ENCODE results near the gene CDKN2C.
A peak's percentile ranks its signal among the peaks of the same experiment; 100 is the strongest.
"Not testable (repeated sequence)": the region's sequence is repeated elsewhere in the genome, so short reads cannot be mapped to it uniquely, and the experiment has no call there.

Gene CDKN2C

GRCh38 chr1:50935276-50935675 lies 34.8 kb upstream of the CDKN2C start:
- not testable (repeated sequence) for H3K4me3 ChIP-seq (ENCODE audit: low read depth in 1 of 2, low read length in 2 of 2); H3K9me3 ChIP-seq (ENCODE audit: control insufficient read depth in 1 of 2, low read length in 2 of 2); H3K27me3 ChIP-seq (ENCODE audit: control insufficient read depth in 1 of 2, insufficient read depth in 2 of 2, low read length in 2 of 2); H3K9ac ChIP-seq (ENCODE audit: low read depth in 1 of 2, low read length in 2 of 2); H3K36me3 ChIP-seq (ENCODE audit: control insufficient read depth in 1 of 2, insufficient read depth in 2 of 2, low read length in 2 of 2); H3K4me1 ChIP-seq (ENCODE audit: control insufficient read depth in 1 of 2, insufficient read depth in 2 of 2, low read length in 2 of 2); H3K27ac ChIP-seq (ENCODE audit: low read depth, low read length)

- no peak overlapping the region for H3K4me3 ChIP-seq (ENCODE audit: low read depth in 1 of 2, low read length in 2 of 2)
- H3K27ac ChIP-seq (ENCODE audit: low read depth, low read length): no peak overlapping the region
- no peak overlapping the region for H3K9ac ChIP-seq (ENCODE audit: low read depth in 1 of 2, low read length in 2 of 2)
- no peaks in the 10 kb centered on the region for H3K4me1 ChIP-seq (ENCODE audit: control insufficient read depth in 1 of 2, insufficient read depth in 2 of 2, low read length in 2 of 2)
- no peaks in the 10 kb centered on the region for H3K27me3 ChIP-seq (ENCODE audit: control insufficient read depth in 1 of 2, insufficient read depth in 2 of 2, low read length in 2 of 2)
- H3K9me3 ChIP-seq (ENCODE audit: control insufficient read depth in 1 of 2, low read length in 2 of 2): no peaks in the 10 kb centered on the region
- no peaks in the 10 kb centered on the region for H3K36me3 ChIP-seq (ENCODE audit: control insufficient read depth in 1 of 2, insufficient read depth in 2 of 2, low read length in 2 of 2)
Observed at GRCh38 chr1:50936321-50936720, 33.7 kb upstream of the CDKN2C start.

- Histone ChIP-seq H3K27ac (ENCODE audit: low read depth, low read length) (no peak overlapping the region), H3K27me3 (ENCODE audit: control insufficient read depth in 1 of 2, insufficient read depth in 2 of 2, low read length in 2 of 2) (no peaks in the 10 kb centered on the region), H3K4me3 (ENCODE audit: low read depth in 1 of 2, low read length in 2 of 2) (no peak overlapping the region), H3K36me3 (ENCODE audit: control insufficient read depth in 1 of 2, insufficient read depth in 2 of 2, low read length in 2 of 2) (no peaks in the 10 kb centered on the region), H3K9ac (ENCODE audit: low read depth in 1 of 2, low read length in 2 of 2) (no peak overlapping the region), H3K9me3 (ENCODE audit: control insufficient read depth in 1 of 2, low read length in 2 of 2) (no peaks in the 10 kb centered on the region), H3K4me1 (ENCODE audit: control insufficient read depth in 1 of 2, insufficient read depth in 2 of 2, low read length in 2 of 2) (peaks cover 9 to 14% of the 10 kb centered on the region in 2 donors)
Observed at GRCh38 chr1:50940291-50940690, 29.8 kb upstream of the CDKN2C start.

GRCh38 chr1:50942334-50942733 lies 27.7 kb upstream of the CDKN2C start:
- Histone ChIP-seq H3K36me3 (ENCODE audit: control insufficient read depth in 1 of 2, insufficient read depth in 2 of 2, low read length in 2 of 2) (no peaks in the 10 kb centered on the region), H3K27me3 (ENCODE audit: control insufficient read depth in 1 of 2, insufficient read depth in 2 of 2, low read length in 2 of 2) (no peaks in the 10 kb centered on the region), H3K4me3 (ENCODE audit: low read depth in 1 of 2, low read length in 2 of 2) (no peak overlapping the region), H3K9me3 (ENCODE audit: control insufficient read depth in 1 of 2, low read length in 2 of 2) (no peaks in the 10 kb centered on the region), H3K9ac (ENCODE audit: low read depth in 1 of 2, low read length in 2 of 2) (no peak overlapping the region), H3K27ac (ENCODE audit: low read depth, low read length) (no peak overlapping the region), H3K4me1 (ENCODE audit: control insufficient read depth in 1 of 2, insufficient read depth in 2 of 2, low read length in 2 of 2) (peaks cover 9 to 17% of the 10 kb centered on the region in 2 donors)

- no peaks in the 10 kb centered on the region for H3K9me3 ChIP-seq (ENCODE audit: control insufficient read depth in 1 of 2, low read length in 2 of 2)
- H3K27me3 ChIP-seq (ENCODE audit: control insufficient read depth in 1 of 2, insufficient read depth in 2 of 2, low read length in 2 of 2): no peaks in the 10 kb centered on the region
- H3K27ac ChIP-seq (ENCODE audit: low read depth, low read length): no peak overlapping the region
- H3K4me1 ChIP-seq (ENCODE audit: control insufficient read depth in 1 of 2, insufficient read depth in 2 of 2, low read length in 2 of 2): peaks cover 6 to 17% of the 10 kb centered on the region in 2 donors
- H3K36me3 ChIP-seq (ENCODE audit: control insufficient read depth in 1 of 2, insufficient read depth in 2 of 2, low read length in 2 of 2): no peaks in the 10 kb centered on the region
- no peak overlapping the region for H3K4me3 ChIP-seq (ENCODE audit: low read depth in 1 of 2, low read length in 2 of 2)
- H3K9ac ChIP-seq (ENCODE audit: low read depth in 1 of 2, low read length in 2 of 2): no peak overlapping the region
Observed at GRCh38 chr1:50949286-50949982, 20.6 kb upstream of the CDKN2C start.

- H3K9me3 ChIP-seq (ENCODE audit: control insufficient read depth in 1 of 2, low read length in 2 of 2): no peaks in the 10 kb centered on the region
- H3K27me3 ChIP-seq (ENCODE audit: control insufficient read depth in 1 of 2, insufficient read depth in 2 of 2, low read length in 2 of 2): no peaks in the 10 kb centered on the region
- H3K9ac ChIP-seq (ENCODE audit: low read depth in 1 of 2, low read length in 2 of 2): no peak overlapping the region
- no peaks in the 10 kb centered on the region for H3K36me3 ChIP-seq (ENCODE audit: control insufficient read depth in 1 of 2, insufficient read depth in 2 of 2, low read length in 2 of 2)
- H3K4me1 ChIP-seq (ENCODE audit: control insufficient read depth in 1 of 2, insufficient read depth in 2 of 2, low read length in 2 of 2): peaks cover 6 to 14% of the 10 kb centered on the region in 2 donors
- no peak overlapping the region for H3K4me3 ChIP-seq (ENCODE audit: low read depth in 1 of 2, low read length in 2 of 2)
- no peak overlapping the region for H3K27ac ChIP-seq (ENCODE audit: low read depth, low read length)
Observed at GRCh38 chr1:50950396-50950795, 19.6 kb upstream of the CDKN2C start.

GRCh38 chr1:50952566-50952965 lies 17.5 kb upstream of the CDKN2C start:
- H3K4me1 ChIP-seq (ENCODE audit: control insufficient read depth in 1 of 2, insufficient read depth in 2 of 2, low read length in 2 of 2): peaks cover 6 to 11% of the 10 kb centered on the region in 2 donors
- not testable (repeated sequence) for H3K27me3 ChIP-seq (ENCODE audit: control insufficient read depth in 1 of 2, insufficient read depth in 2 of 2, low read length in 2 of 2); H3K27ac ChIP-seq (ENCODE audit: low read depth, low read length); H3K9ac ChIP-seq (ENCODE audit: low read depth in 1 of 2, low read length in 2 of 2); H3K4me3 ChIP-seq (ENCODE audit: low read depth in 1 of 2, low read length in 2 of 2); H3K9me3 ChIP-seq (ENCODE audit: control insufficient read depth in 1 of 2, low read length in 2 of 2); H3K36me3 ChIP-seq (ENCODE audit: control insufficient read depth in 1 of 2, insufficient read depth in 2 of 2, low read length in 2 of 2)

- no peak overlapping the region for H3K4me3 ChIP-seq (ENCODE audit: low read depth in 1 of 2, low read length in 2 of 2)
- H3K4me1 ChIP-seq (ENCODE audit: control insufficient read depth in 1 of 2, insufficient read depth in 2 of 2, low read length in 2 of 2): peaks cover 11% of the 10 kb centered on the region in 2 donors
Observed at GRCh38 chr1:50955116-50955515, 14.9 kb upstream of the CDKN2C start.

GRCh38 chr1:50959303-50959912 lies 10.6 kb upstream of the CDKN2C start:
- Histone ChIP-seq H3K4me3 (ENCODE audit: low read depth in 1 of 2, low read length in 2 of 2) (peak overlapping the region; percentile 98 to 100), H3K27ac (ENCODE audit: low read depth, low read length) (peak overlapping the region; percentile 53), H3K36me3 (ENCODE audit: control insufficient read depth in 1 of 2, insufficient read depth in 2 of 2, low read length in 2 of 2) (no peaks in the 10 kb centered on the region), H3K4me1 (ENCODE audit: control insufficient read depth in 1 of 2, insufficient read depth in 2 of 2, low read length in 2 of 2) (peaks cover 4 to 11% of the 10 kb centered on the region in 2 donors), H3K27me3 (ENCODE audit: control insufficient read depth in 1 of 2, insufficient read depth in 2 of 2, low read length in 2 of 2) (no peaks in the 10 kb centered on the region), H3K9me3 (ENCODE audit: control insufficient read depth in 1 of 2, low read length in 2 of 2) (no peaks in the 10 kb centered on the region), H3K9ac (ENCODE audit: low read depth in 1 of 2, low read length in 2 of 2) (peak overlapping the region; percentile 73 to 75)

More at GRCh38 chr1:50955116-50955515, 14.9 kb upstream of the CDKN2C start:
- no peak overlapping the region for H3K27ac ChIP-seq (ENCODE audit: low read depth, low read length)
- H3K9ac ChIP-seq (ENCODE audit: low read depth in 1 of 2, low read length in 2 of 2): no peak overlapping the region
- no peaks in the 10 kb centered on the region for H3K9me3 ChIP-seq (ENCODE audit: control insufficient read depth in 1 of 2, low read length in 2 of 2)
- no peaks in the 10 kb centered on the region for H3K27me3 ChIP-seq (ENCODE audit: control insufficient read depth in 1 of 2, insufficient read depth in 2 of 2, low read length in 2 of 2)
- H3K36me3 ChIP-seq (ENCODE audit: control insufficient read depth in 1 of 2, insufficient read depth in 2 of 2, low read length in 2 of 2): no peaks in the 10 kb centered on the region

GRCh38 chr1:50959913-50960844 lies 9.9 kb upstream of the CDKN2C start, which contains the start of gene FAF1:
FAF1 (minus strand) TSS chr1:50960267; CDS start chr1:50959811, 456 bp downstream.
- Histone ChIP-seq H3K36me3 (ENCODE audit: control insufficient read depth in 1 of 2, insufficient read depth in 2 of 2, low read length in 2 of 2) (no peaks in the 10 kb centered on the region), H3K27me3 (ENCODE audit: control insufficient read depth in 1 of 2, insufficient read depth in 2 of 2, low read length in 2 of 2) (no peaks in the 10 kb centered on the region), H3K4me3 (ENCODE audit: low read depth in 1 of 2, low read length in 2 of 2) (peak within 1 kb of the TSS; percentile 98 to 100), H3K27ac (ENCODE audit: low read depth, low read length) (peak within 1 kb of the TSS; percentile 53), H3K9ac (ENCODE audit: low read depth in 1 of 2, low read length in 2 of 2) (peak within 1 kb of the TSS; percentile 75 to 92), H3K4me1 (ENCODE audit: control insufficient read depth in 1 of 2, insufficient read depth in 2 of 2, low read length in 2 of 2) (peaks cover 4 to 11% of the 10 kb centered on the region in 2 donors), H3K9me3 (ENCODE audit: control insufficient read depth in 1 of 2, low read length in 2 of 2) (no peaks in the 10 kb centered on the region)

Measured in duodenal mucosa (tissue), 2 donors.